Breast epithelium (tissue), 4 donors: Measurements from ENCODE around the gene RFTN1. TPM values are rescaled to one million over a fixed set of nuclear protein-coding genes. Genes with fewer than 3 reads are reported as not detected.

Experiments
- DNase-seq, 2 donors: peaks; one replicate each; pipeline ENCODE4 v3.0.0-alpha.2; 2019; ENCODE audit warnings: low spot score in 2 of 2
- H3K27ac ChIP-seq, 2 donors: fragments of 200-600 bp; sonication (generic) in 1 of 2; one replicate each; pipeline ENCODE4 v1.5.1; 2016 to 2019; ENCODE audit warnings: mild to moderate bottlenecking in 1 of 2
- H3K27me3 ChIP-seq, 2 donors: fragments of 200-600 bp; sonication (generic) in 1 of 2; one replicate each; pipeline versions ENCODE4 v1.5.1 to v1.6.0; 2017 to 2019; ENCODE audit warnings: control low read depth in 1 of 2, mild to moderate bottlenecking in 1 of 2
- H3K36me3 ChIP-seq: fragments of 200-600 bp; one replicate; pipeline ENCODE4 v1.5.1; 2019
- H3K4me1 ChIP-seq, 2 donors: fragments of 200-600 bp; sonication (generic); one replicate each; pipeline ENCODE4 v1.5.1; 2016 to 2019; ENCODE audit warnings: control low read depth in 1 of 2
- H3K4me3 ChIP-seq, 3 donors: fragments of 200-600 bp; sonication (generic); 1 replicate in 2 of 3; 2 replicates in 1 of 3; pipeline ENCODE4 v1.5.1; 2016 to 2019; ENCODE audit warnings: mild to moderate bottlenecking in 3 of 3, moderate library complexity in 2 of 3
- H3K9me3 ChIP-seq, 2 donors: fragments of 200-600 bp; sonication (generic) in 1 of 2; one replicate each; pipeline ENCODE4 v1.5.1; 2016 to 2019; ENCODE audit warnings: control low read depth in 1 of 2
- CTCF ChIP-seq, 3 donors: fragments of 450-650 bp; IDR thresholded peaks; one replicate each; pipeline ENCODE4 v1.5.1; 2016 to 2017; ENCODE audit warnings: antibody characterized with exemption in 3 of 3, mild to moderate bottlenecking in 3 of 3, moderate library complexity in 3 of 3
- POLR2A ChIP-seq: fragments of 450-650 bp; IDR thresholded peaks from one replicate; pipeline ENCODE4 v1.6.1; 2016; ENCODE audit warnings: antibody characterized with exemption, mild to moderate bottlenecking, moderate library complexity
- POLR2AphosphoS5 ChIP-seq, 3 donors: sonication (generic); formaldehyde crosslinking; IDR thresholded peaks; one replicate each; pipeline ENCODE4 v1.6.1; 2017; ENCODE audit warnings: antibody characterized with exemption in 3 of 3
- intact Hi-C: fragments of 100-400 bp; cut with DNase I; formaldehyde crosslinking; loops from one replicate; pipeline ENCODE4 v1.15.1; 2023; ENCODE audit warnings: low total_unique reads
- total RNA-seq, 3 donors: library from RNA; depleted of rRNA; stranded (reverse); fragments of >200 nt; gene quantifications; one replicate each; pipeline ENCODE4 v1.1.0, GENCODE V29; 2016

RFTN1 gene
- total RNA-seq, 3 donors from 2014 or later = 13.9 to 108 (median 29.5) TPM

- no peak for TF ChIP-seq CTCF (IDR thresholded peaks at IDR 0.05)
- TF ChIP-seq POLR2A = no peak
- TF ChIP-seq POLR2AphosphoS5 (IDR thresholded peaks at IDR 0.05) = no peak
- Histone ChIP-seq H3K36me3 (no peaks in the 10 kb centered on the region), H3K27me3 (no peaks in the 10 kb centered on the region), H3K9me3 (no peaks in the 10 kb centered on the region), H3K4me3 (no peak overlapping the region), H3K27ac (no peak overlapping the region), H3K4me1 (peaks cover 0 to 12% of the 10 kb centered on the region in 2 donors)
- intact Hi-C loops = no loop called here
- no peak for DNase-seq
These were observed 203.9 kb downstream of the RFTN1 start for GRCh38 chr3:16309558-16309957.

DNA sequence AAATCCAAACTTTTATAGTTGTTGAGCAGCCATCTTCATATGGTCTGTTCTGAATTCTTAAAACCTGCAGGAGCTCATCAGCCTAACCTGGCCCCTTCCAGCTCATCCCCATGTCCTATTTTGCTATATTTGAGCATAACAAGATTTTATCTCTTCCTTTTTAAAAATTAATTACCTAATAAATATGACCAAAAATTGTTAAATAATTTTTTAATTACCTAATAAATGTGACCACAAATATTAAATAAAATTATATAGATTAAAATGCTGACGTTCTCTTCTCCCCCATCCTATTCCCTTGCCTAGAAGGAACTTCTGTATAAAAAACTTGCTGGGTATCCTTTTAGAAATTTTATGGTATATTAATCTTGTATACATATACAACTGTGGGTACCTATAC is 204.8 kb downstream of the RFTN1 start:
- H3K27ac ChIP-seq = no peak overlapping the region
- intact Hi-C loops = no loop called here
- H3K27me3 ChIP-seq = no peaks in the 10 kb centered on the region
- DNase-seq = no peak
- no peaks in the 10 kb centered on the region for H3K36me3 ChIP-seq
- no peaks in the 10 kb centered on the region for H3K9me3 ChIP-seq
- TF ChIP-seq POLR2AphosphoS5 (IDR thresholded peaks at IDR 0.05) (no peak), POLR2A (no peak), CTCF (IDR thresholded peaks at IDR 0.05) (no peak)
- H3K4me1 ChIP-seq = peaks cover 0 to 12% of the 10 kb centered on the region in 2 donors
- H3K4me3 ChIP-seq = no peak overlapping the region

DNA sequence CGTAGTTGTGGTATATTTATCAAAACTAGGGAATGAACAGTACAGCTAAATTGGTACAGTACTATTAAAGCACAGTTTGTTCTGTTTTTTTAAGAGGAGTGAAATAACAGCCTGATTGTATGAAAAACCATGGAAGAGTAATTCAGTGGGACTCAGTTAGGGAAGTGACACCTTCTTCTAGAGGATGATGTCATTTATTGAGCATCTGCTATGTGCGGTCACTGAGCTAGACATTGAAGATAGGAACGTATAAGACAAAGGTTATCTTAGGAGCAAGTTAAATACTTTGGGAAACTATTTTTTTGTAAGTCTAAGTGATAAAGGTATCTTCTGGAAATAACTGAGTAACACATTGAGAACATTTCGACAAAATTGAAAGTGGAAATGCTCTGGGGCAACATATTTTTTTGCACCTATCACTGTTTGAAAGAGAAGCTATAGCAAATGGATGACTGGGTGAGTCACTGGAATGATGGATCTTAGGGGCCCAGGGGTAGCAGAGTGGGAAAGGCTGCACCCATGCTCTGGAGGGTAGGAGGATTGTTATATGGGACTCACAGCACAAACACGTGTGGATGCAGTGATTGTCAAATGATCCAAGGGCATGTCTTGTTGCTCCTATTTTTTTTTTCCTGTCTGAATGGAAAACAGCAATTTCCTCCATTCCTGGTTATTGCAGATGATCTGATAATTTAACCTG is 205.5 kb downstream of the RFTN1 start:
- Histone ChIP-seq H3K36me3 (no peaks in the 10 kb centered on the region), H3K4me1 (peaks cover 0 to 12% of the 10 kb centered on the region in 2 donors), H3K27me3 (no peaks in the 10 kb centered on the region), H3K9me3 (no peaks in the 10 kb centered on the region), H3K4me3 (no peak overlapping the region), H3K27ac (no peak overlapping the region)
- intact Hi-C loops = no loop called here
- DNase-seq = no peak
- TF ChIP-seq POLR2AphosphoS5 (IDR thresholded peaks at IDR 0.05) (no peak), POLR2A (no peak), CTCF (IDR thresholded peaks at IDR 0.05) (no peak)

DNA sequence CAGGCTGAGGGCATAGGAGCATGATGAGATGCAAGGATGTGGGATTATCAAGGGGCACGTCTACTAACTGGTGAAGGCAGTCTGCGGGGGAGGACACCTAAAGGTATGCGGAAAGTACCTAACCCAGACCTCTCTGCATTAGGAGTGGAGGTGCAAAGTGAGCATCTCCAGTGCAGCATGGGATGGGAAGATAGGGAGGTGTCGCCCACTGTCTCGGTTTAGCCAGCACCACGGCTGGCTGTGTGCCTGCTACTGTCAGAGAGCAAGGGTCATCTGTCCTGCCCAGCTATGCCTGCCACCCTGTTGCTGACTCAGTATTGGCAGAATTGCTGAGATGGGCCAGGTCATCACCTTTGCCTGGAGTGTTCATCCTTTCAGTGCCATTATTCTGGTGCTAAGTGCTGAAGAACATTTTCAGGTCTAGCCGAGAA is 208.4 kb downstream of the RFTN1 start:
- Histone ChIP-seq H3K27ac (peak overlapping the region in 1 of 2 donors; percentile 1), H3K36me3 (no peaks in the 10 kb centered on the region), H3K27me3 (no peaks in the 10 kb centered on the region), H3K9me3 (no peaks in the 10 kb centered on the region), H3K4me3 (no peak overlapping the region), H3K4me1 (no peaks in the 10 kb centered on the region)
- no peak for DNase-seq
- intact Hi-C loops = no loop called here
- TF ChIP-seq POLR2AphosphoS5 (IDR thresholded peaks at IDR 0.05) (no peak), POLR2A (no peak), CTCF (IDR thresholded peaks at IDR 0.05) (no peak)

- DNase-seq = no peak
- no peaks in the 10 kb centered on the region for H3K36me3 ChIP-seq
- H3K4me3 ChIP-seq = no peak overlapping the region
- H3K9me3 ChIP-seq = no peaks in the 10 kb centered on the region
- H3K27ac ChIP-seq = no peak overlapping the region
- no peak for TF ChIP-seq POLR2A
- TF ChIP-seq POLR2AphosphoS5 (IDR thresholded peaks at IDR 0.05) = no peak
- TF ChIP-seq CTCF (IDR thresholded peaks at IDR 0.05) = no peak
- no peaks in the 10 kb centered on the region for H3K4me1 ChIP-seq
- no peaks in the 10 kb centered on the region for H3K27me3 ChIP-seq
- intact Hi-C loops = no loop called here
These were observed 209.2 kb downstream of the RFTN1 start for GRCh38 chr3:16304061-16305010.
